ENCODE results near the gene MARCHF10. TPM values are rescaled to one million over a fixed set of nuclear protein-coding genes. Genes with fewer than 3 reads are reported as not detected.

MARCHF10 gene
- total RNA-seq, 1 experiment from 2014 or later, result not detected

DNA sequence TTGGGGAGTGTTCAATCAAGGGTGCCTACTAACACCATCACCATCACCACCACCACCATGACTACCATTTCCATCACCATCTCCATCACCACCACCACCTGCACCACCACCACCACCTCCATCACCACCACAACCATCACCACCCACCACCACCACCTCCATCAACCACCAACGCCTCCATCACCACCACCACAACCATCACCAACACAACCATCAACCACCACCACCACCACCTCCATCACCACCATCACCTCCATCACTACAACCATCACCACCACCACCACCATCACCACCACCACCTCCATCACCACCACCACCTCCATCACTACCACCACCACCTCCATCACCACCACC is 15.7 kb downstream of the MARCHF10 start (continued):
- no peak for TF ChIP-seq RAD21 (IDR thresholded peaks at IDR 0.05; ENCODE audit: low read depth)
- TF ChIP-seq ELF1 (IDR thresholded peaks at IDR 0.05; ENCODE audit: borderline replicate concordance, low read depth), result no peak
- no peak for TF ChIP-seq FOSL1 (IDR thresholded peaks at IDR 0.05; ENCODE audit: low read depth)
- no peak for TF ChIP-seq EGR1 (IDR thresholded peaks at IDR 0.05; ENCODE audit: low read depth)
- no peak for TF ChIP-seq CEBPB (IDR thresholded peaks at IDR 0.05; ENCODE audit: low read depth)

DNA sequence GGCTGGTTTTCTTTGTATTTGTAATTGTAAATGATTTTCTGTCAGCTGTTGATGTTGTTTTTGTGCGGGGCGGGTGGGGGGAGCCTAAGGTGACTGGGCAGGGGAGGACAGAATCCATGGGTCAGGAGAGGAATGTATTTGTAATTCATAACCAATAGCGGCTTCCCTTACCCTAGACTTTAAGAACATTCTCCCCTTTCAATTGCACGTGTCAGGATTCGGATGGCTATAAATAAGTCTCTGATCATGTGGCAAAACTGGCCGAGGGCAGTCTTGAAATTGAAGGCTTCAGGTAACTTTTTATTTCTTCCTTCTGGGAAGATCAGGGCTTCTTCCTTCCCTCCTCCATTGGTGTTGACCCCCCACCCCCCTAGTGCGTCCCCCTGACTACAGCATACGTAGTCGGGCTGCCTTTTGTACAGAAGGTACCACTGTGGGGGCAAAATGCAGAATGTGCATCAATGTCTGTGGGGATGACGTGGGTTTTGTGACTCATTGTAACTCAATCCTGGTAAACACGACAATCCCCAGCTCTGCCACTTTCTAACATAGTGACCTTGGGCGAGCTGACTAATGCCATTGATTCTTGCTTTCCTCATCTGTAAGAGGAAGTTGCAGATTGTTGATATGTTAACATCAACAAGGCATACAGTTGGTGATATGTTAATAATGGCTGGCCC is 16.2 kb downstream of the MARCHF10 start:
- RAD21 ChIA-PET (ENCODE audit: low non-redundant PET in 1 of 2, low total read pairs in 2 of 2, uncharacterized antibody in 2 of 2, unreplicated experiment in 2 of 2), result no interaction called here
- Histone ChIP-seq H3K79me2 (ENCODE audit: insufficient read depth, low read length) (no peaks in the 10 kb centered on the region), H2AFZ (ENCODE audit: low read depth, low read length, poor library complexity, severe bottlenecking) (peak overlapping the region; percentile 13), H3K9me2 (ENCODE audit: insufficient read depth) (no peaks in the 10 kb centered on the region), H3K27me3 (ENCODE audit: insufficient read depth, low read length) (no peaks in the 10 kb centered on the region), H3K4me3 (replicated peaks in 1 of 2; ENCODE audit: low read depth in 1 of 2, low read length in 2 of 2) (peak overlapping the region in 1 of 2 experiments; percentile 23; a peak in 1 of 4 replicates), H3K4me2 (ENCODE audit: low read length) (peak overlapping the region; percentile 56), H3K27ac (ENCODE audit: low read depth, low read length) (no peak overlapping the region), H3K9ac (ENCODE audit: low read length) (no peak overlapping the region), H3K36me3 (ENCODE audit: control insufficient read depth in 1 of 2, insufficient read depth in 2 of 2, low read length in 2 of 2) (no peaks in the 10 kb centered on the region), H3K4me1 (ENCODE audit: control insufficient read depth in 1 of 2, insufficient read depth in 2 of 2, low read length in 2 of 2) (peaks cover 6 to 24% of the 10 kb centered on the region in 2 experiments), H3K9me3 (ENCODE audit: control insufficient read depth in 1 of 2, insufficient read depth in 1 of 2, low read depth in 1 of 2, low read length in 2 of 2) (no peaks in the 10 kb centered on the region), H4K20me1 (ENCODE audit: insufficient read depth) (no peaks in the 10 kb centered on the region)
- CTCF ChIA-PET, result no interaction called here
- intact Hi-C loops (cut with micrococcal nuclease), result no loop called here
- no TSS peak for BruUV-seq (replicated peaks)
- POLR2A ChIA-PET, result no interaction called here
- peak; percentile 72; the same call in 1 of the 2 replicates for ATAC-seq
- DNase-seq (ENCODE audit: low read depth, low spot score), result peak; percentile 61
- peak; percentile 82 for TF ChIP-seq FOSL1 (IDR thresholded peaks at IDR 0.05; ENCODE audit: low read depth)
- TF ChIP-seq YY1 (IDR thresholded peaks at IDR 0.05; ENCODE audit: extremely low read depth, insufficient replicate concordance, low read depth, low read length), result no peak
- TF ChIP-seq ZNF274 (IDR thresholded peaks at IDR 0.05; ENCODE audit: low read depth, low read length), result no peak
- TF ChIP-seq SIN3A (IDR thresholded peaks at IDR 0.05; ENCODE audit: low read depth), result no peak
- no peak for TF ChIP-seq ATF3 (IDR thresholded peaks at IDR 0.05)
- no peak for TF ChIP-seq CTCF (IDR thresholded peaks at IDR 0.05 in 2 of 3, conservative IDR thresholded peaks at IDR 0.05 in 1 of 3; ENCODE audit: borderline replicate concordance in 1 of 3, insufficient read depth in 1 of 3, low read depth in 2 of 3, low read length in 2 of 3)
- TF ChIP-seq MAX (IDR thresholded peaks at IDR 0.05), result no peak; the same call in none of the 2 replicates
- TF ChIP-seq SP1 (IDR thresholded peaks at IDR 0.05; ENCODE audit: low read depth), result peak; percentile 77
- TF ChIP-seq POLR2AphosphoS5 (IDR thresholded peaks at IDR 0.05; ENCODE audit: low read depth, low read length), result peak; percentile 23; the same call in 1 of the 2 replicates
- TF ChIP-seq RAD21 (IDR thresholded peaks at IDR 0.05; ENCODE audit: low read depth), result no peak
- peak; percentile 92; the same call in 1 of the 2 replicates for TF ChIP-seq CBX3 (IDR thresholded peaks at IDR 0.05; ENCODE audit: low read depth)
- TF ChIP-seq, protein P1, sequence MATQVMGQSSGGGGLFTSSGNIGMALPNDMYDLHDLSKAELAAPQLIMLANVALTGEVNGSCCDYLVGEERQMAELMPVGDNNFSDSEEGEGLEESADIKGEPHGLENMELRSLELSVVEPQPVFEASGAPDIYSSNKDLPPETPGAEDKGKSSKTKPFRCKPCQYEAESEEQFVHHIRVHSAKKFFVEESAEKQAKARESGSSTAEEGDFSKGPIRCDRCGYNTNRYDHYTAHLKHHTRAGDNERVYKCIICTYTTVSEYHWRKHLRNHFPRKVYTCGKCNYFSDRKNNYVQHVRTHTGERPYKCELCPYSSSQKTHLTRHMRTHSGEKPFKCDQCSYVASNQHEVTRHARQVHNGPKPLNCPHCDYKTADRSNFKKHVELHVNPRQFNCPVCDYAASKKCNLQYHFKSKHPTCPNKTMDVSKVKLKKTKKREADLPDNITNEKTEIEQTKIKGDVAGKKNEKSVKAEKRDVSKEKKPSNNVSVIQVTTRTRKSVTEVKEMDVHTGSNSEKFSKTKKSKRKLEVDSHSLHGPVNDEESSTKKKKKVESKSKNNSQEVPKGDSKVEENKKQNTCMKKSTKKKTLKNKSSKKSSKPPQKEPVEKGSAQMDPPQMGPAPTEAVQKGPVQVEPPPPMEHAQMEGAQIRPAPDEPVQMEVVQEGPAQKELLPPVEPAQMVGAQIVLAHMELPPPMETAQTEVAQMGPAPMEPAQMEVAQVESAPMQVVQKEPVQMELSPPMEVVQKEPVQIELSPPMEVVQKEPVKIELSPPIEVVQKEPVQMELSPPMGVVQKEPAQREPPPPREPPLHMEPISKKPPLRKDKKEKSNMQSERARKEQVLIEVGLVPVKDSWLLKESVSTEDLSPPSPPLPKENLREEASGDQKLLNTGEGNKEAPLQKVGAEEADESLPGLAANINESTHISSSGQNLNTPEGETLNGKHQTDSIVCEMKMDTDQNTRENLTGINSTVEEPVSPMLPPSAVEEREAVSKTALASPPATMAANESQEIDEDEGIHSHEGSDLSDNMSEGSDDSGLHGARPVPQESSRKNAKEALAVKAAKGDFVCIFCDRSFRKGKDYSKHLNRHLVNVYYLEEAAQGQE (IDR thresholded peaks at IDR 0.05; ENCODE audit: low read depth), result no peak
- TF ChIP-seq EZH2 (IDR thresholded peaks at IDR 0.05), result no peak
- TF ChIP-seq JUND (IDR thresholded peaks at IDR 0.05), result peak; percentile 80
- no peak for TF ChIP-seq POLR2A (IDR thresholded peaks at IDR 0.05; ENCODE audit: borderline replicate concordance, extremely low read depth, insufficient read depth, insufficient read length)
- 0 out of 2 replicates have a peak, but pooled peaks have one; percentile 43 for TF ChIP-seq CEBPB (IDR thresholded peaks at IDR 0.05; ENCODE audit: low read depth)
